ENCODE data around the gene PPP4R4. TPM values are rescaled to one million over a fixed set of nuclear protein-coding genes. Genes with fewer than 3 reads are reported as not detected.

Gene PPP4R4
- total and polyA plus RNA-seq, 9 donors, result 3.0 to 41.0 (median 14.2) TPM

DNA sequence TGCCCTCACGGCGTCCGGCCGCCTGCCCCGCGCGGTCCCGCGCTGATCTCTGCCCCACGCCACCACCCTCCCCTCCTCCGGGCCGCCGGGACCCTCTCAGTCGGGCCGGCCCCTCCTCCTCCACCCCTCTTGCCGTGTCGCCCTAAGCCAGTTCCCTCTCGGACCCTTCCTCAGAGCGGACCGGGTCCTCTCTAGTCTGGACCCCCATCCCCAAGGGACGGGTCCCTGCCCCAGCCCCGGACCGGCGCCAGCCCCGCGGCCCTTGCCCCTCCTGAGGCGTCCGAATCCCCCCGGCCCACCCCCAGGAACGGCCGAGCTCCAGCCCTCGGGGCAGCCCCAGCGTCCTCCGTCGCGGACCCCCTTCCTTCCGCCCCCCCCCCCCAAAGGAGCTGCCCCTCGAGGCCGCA is 485 bp downstream of the PPP4R4 start:
- TF ChIP-seq POLR2A (IDR thresholded peaks at IDR 0.05) (no peak), EP300 (IDR thresholded peaks at IDR 0.05) (no peak)
- TF ChIP-seq, protein P1, sequence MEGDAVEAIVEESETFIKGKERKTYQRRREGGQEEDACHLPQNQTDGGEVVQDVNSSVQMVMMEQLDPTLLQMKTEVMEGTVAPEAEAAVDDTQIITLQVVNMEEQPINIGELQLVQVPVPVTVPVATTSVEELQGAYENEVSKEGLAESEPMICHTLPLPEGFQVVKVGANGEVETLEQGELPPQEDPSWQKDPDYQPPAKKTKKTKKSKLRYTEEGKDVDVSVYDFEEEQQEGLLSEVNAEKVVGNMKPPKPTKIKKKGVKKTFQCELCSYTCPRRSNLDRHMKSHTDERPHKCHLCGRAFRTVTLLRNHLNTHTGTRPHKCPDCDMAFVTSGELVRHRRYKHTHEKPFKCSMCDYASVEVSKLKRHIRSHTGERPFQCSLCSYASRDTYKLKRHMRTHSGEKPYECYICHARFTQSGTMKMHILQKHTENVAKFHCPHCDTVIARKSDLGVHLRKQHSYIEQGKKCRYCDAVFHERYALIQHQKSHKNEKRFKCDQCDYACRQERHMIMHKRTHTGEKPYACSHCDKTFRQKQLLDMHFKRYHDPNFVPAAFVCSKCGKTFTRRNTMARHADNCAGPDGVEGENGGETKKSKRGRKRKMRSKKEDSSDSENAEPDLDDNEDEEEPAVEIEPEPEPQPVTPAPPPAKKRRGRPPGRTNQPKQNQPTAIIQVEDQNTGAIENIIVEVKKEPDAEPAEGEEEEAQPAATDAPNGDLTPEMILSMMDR (IDR thresholded peaks at IDR 0.05), result no peak
- H3K27ac ChIP-seq, result peak overlapping the region; percentile 78 to 86
- intact Hi-C loops (cut with DNase I), result loop anchor here in 2 of 4 donors (5.0 kb wide), 2 partner anchors 32 to 37 kb away; no protein-coding TSS in a partner anchor

DNA sequence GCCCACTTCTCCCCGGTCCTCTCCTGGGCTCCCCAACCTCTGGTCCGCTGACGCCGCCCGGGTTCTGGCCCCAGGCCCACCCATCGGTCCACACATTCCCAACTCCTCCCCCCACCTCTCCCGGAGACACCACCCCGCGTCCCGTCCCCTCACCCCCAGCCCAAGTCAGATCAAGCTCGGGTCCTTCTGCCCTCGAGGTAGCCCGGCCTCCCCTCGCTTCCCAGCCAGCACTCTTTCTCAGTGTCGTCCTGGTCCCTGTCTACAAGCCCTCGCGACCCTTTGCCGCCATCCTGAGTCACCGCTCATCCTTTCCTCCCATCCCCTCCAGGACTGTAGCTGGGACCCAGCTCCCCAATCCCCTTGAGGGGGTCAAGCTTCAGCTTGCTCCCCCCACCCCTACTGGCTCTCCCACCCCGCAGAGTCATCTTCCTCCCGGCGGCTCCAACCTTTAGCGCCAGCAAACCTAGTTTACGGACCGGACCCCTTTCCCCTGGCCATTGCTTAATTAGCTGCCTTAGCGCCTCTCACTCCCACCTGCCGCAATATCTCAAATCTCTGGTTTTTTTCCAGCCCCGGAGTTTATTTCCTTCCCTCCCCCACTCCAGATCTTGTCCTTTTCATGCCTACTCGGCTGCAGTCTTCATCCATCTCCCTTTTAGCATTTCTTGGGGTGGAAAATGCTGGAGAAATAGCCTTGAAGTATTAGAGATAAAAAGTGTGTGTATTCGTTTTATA is 1.1 kb downstream of the PPP4R4 start:
- H3K27me3 ChIP-seq, result no peaks in the 10 kb centered on the region
- DNase-seq, result peak; percentile 60 to 76 (median 72)
- H3K4me3 ChIP-seq, result peak overlapping the region; percentile 57
- no peak for TF ChIP-seq POLR2A (IDR thresholded peaks at IDR 0.05)
- TF ChIP-seq, protein P1 (IDR thresholded peaks at IDR 0.05), result no peak
- TF ChIP-seq EP300 (IDR thresholded peaks at IDR 0.05), result no peak
- H3K36me3 ChIP-seq, result no peaks in the 10 kb centered on the region
- intact Hi-C loops (cut with DNase I), result loop anchor here in 2 of 4 donors (5.0 kb wide), 2 partner anchors 33 to 38 kb away; no protein-coding TSS in a partner anchor
- H3K27ac ChIP-seq, result peak overlapping the region; percentile 78 to 86
- 0 to 1% (median 1%) methylated on average over 27 to 30 of the region's 30 CpGs for WGBS, 3 donors
- no peaks in the 10 kb centered on the region for H3K9me3 ChIP-seq
- no peaks in the 10 kb centered on the region for H3K4me1 ChIP-seq (ENCODE audit: insufficient read depth)

More for the DNA sequence above, 485 bp downstream of the PPP4R4 start:
- H3K9me3 ChIP-seq, result no peaks in the 10 kb centered on the region
- peak in 2 of 5 donors; percentile 53 to 76 for DNase-seq
- no peaks in the 10 kb centered on the region for H3K27me3 ChIP-seq
- H3K4me3 ChIP-seq, result peak overlapping the region; percentile 57
- H3K4me1 ChIP-seq (ENCODE audit: insufficient read depth), result no peaks in the 10 kb centered on the region
- no peaks in the 10 kb centered on the region for H3K36me3 ChIP-seq
- WGBS, 3 donors, result 0% methylated on average over 21 to 38 of the region's 39 CpGs

DNA sequence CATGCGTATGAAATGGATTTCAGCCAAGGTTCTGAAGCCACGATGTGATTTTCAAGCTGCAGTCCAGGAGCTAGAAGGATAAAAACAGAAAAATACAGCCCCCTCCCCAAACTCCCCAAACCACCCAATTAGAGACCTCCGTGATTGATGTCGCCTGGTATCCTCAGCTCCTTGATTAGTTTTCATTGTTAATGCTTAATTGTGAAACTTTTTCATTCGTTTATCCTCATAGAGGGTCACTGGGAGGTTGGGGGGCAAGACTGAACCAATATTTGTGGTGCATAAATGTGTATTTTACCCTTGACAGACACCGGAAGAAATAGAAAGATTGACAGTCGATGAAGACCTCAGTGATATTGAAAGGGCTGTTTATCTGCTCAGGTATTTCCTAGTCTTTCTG is 1.6 kb downstream of the PPP4R4 start:
- intact Hi-C loops (cut with DNase I), result loop anchor here in 2 of 4 donors (5.0 kb wide), 2 partner anchors 33 to 38 kb away; no protein-coding TSS in a partner anchor
- peak overlapping the region; percentile 78 to 86 for H3K27ac ChIP-seq
- TF ChIP-seq, protein P1 (IDR thresholded peaks at IDR 0.05), result no peak
- TF ChIP-seq POLR2A (IDR thresholded peaks at IDR 0.05) (no peak), EP300 (IDR thresholded peaks at IDR 0.05) (no peak)
- H3K27me3 ChIP-seq, result no peaks in the 10 kb centered on the region
- H3K4me3 ChIP-seq, result peak overlapping the region; percentile 57
- H3K9me3 ChIP-seq, result no peaks in the 10 kb centered on the region
- DNase-seq, result no peak
- H3K4me1 ChIP-seq (ENCODE audit: insufficient read depth), result no peaks in the 10 kb centered on the region
- H3K36me3 ChIP-seq, result no peaks in the 10 kb centered on the region
- 7 to 14% (median 13%) methylated on average over 7 of the region's 7 CpGs for WGBS, 3 donors

DNA sequence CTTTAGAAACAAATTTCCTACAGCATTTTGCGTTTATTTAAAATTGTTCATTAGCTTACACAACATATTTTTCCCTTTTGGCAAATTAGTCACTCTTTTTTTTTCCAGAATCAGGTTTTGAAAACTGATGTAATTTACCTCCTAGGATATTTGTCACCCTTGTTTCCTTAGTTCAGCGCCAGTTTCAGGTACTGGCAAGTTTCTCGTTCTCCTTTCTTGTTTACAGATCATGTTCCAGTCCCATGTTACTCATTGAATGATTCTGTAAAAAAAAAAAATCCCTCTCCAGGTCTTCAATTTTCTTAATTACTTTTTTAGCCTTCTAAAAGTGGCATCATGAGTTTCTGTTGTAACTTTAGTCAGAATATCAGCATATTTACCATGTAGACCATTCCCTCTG is 2.7 kb downstream of the PPP4R4 start:
- intact Hi-C loops (cut with DNase I), result loop anchor here in 2 of 4 donors (5.0 kb wide), 2 partner anchors 35 to 40 kb away; no protein-coding TSS in a partner anchor
- Histone ChIP-seq H3K4me1 (ENCODE audit: insufficient read depth) (no peaks in the 10 kb centered on the region), H3K27ac (no peak overlapping the region), H3K9me3 (no peaks in the 10 kb centered on the region), H3K27me3 (no peaks in the 10 kb centered on the region), H3K4me3 (no peak overlapping the region), H3K36me3 (no peaks in the 10 kb centered on the region)
- WGBS, 3 donors, result 80 to 84% (median 82%) methylated on average over 3 of the region's 3 CpGs
- DNase-seq, result no peak
- TF ChIP-seq, protein P1 (IDR thresholded peaks at IDR 0.05), result no peak
- TF ChIP-seq EP300 (IDR thresholded peaks at IDR 0.05), result no peak
- TF ChIP-seq POLR2A (IDR thresholded peaks at IDR 0.05), result no peak
